Measurements from ENCODE around the gene HDLBP.

The HDLBP gene

DNA sequence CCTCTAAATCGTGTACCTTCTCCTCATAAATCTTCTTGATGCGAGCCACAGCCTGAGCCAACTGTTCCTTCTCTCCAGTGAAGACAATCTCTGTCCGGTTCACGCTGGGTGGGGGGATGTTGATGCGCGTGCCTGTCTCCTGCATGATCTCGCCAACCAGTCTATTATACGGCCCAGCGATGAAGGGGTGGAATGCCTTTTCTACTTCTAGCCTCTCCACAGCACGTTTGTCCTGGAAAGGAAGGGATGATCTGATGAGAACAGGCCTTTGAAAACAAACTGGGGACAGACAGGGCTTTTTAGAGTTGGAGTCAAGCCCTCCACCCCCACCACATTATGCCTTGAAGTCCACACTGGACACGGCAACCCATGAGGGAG lies 59.3 kb downstream of the HDLBP start:
- DNase-seq (ENCODE audit: low read depth, low spot score): no peak

DNA sequence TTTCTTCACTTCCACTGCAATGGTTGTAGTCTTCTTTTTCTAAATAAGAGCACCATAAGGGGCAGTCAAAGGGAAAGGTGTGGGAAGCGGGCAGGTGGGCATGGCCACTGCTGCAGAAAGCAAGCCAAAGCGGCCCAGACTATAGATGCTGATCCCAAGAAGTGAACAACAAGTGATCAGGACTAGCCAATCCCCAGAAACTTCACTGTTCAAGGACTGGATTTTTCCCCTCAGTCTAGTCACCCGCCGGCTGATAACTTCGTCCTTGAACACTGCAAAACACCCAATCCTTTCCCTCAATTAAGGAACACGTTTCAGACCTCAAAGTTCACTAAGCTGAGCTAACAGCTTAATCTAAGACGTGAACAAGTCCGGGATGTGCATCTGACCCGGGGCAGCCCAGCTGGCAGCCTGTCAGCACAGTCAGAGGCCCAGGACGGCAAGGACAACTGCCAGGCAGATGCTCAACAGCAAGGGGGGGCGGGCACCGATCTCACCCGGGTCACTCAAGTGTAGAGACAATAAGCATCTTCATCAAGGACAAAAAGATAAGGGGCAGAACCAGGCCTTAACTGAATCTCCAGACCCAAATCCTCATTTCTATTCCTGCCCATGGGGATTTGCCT lies 59.8 kb downstream of the HDLBP start:
- DNase-seq (ENCODE audit: low read depth, low spot score): no peak

DNA sequence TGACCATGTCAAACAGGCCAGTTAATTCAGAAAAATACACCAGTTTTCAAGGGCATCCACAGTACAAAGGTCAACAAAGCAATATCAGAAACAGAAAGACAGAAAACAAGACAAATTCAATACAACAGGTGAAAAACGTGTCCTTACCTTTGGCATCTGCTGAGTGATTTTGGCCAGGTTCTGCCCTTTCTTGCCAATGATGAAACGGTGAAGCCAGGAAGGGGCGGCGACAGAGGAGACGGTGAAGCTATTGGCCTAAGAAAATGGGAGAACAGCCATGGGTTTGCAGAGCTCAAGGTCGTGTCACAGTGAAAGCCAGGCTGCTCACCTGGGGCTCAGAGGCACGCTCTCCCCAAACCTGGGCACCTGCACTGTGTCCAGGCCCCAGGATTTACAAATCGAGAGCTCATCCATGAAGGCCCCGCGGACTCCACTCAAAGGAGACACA lies 60.5 kb downstream of the HDLBP start:
- no peak for DNase-seq (ENCODE audit: low read depth, low spot score)

DNA sequence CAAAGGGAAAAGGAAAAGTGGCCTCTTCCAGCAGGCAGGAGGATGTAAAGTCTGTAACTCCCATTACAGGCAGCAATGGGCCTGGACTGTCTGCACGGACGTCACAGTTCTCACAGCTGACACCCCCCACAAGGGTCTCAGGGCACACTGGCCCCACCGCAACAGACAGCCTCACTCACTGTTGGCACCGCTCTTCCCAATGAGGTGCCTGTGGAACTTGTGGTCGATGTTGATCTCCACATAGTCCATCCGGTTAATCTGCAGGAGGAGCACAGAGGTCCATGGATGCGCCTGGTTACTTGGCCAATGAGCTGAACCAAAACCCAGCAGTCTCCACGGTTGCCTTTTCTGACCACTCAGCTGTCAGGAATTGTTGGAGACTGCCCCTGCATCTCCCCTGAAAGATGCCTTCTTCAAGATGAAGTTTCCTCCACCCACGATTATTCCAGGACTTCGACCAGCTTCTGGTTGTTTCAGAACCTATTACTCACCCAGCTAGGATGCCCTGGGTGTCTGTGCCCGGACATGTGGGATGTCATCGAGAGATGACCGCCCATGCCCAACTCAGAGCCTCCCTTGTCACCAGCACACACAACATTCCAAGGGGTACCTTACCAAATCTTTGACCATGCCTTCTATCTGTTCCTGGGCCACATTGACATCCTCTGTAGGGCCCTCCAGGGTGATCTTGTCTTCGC lies 62.5 kb downstream of the HDLBP start:
- no peak for DNase-seq (ENCODE audit: low read depth, low spot score)

DNA sequence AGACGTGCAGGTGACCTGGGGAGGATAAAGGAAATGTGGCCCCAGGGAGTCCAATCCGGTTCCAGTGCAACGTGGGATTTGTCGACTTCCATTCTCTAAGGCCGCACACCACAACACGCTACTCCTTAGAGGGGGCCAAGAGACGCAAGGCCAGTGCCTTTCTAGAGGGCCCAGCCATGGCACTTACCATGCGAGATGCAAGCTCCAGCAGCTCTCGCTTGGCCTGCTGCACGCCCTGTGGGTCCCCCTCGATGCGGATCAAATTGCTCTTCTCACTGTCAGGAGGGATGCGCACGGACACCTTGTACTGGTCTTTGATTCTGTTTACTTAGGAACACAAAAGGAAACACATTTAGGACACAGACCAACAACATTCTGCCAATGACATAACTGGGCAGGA lies 65.8 kb downstream of the HDLBP start:
- no peak for DNase-seq (ENCODE audit: low read depth, low spot score)

DNA sequence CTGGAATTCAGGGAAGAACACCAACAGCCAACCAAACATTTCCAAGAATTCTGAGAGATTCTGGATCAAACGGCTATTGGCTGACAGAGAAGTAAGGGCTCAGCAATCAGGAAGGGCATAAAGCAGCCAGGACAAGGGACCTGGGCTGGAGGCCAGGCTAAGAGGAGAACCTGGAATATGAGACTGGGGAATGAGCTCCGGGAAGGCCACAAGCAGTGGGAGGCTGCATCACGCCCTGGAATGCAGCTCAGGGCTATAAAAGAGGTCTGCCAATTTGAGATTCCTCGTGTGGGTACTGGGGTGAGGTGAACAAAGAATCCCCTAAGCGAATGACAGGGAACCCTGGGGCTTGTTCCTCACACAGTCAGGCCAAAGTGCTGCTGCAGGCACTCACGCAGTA lies 66.6 kb downstream of the HDLBP start:
- no peak for DNase-seq (ENCODE audit: low read depth, low spot score)

DNA sequence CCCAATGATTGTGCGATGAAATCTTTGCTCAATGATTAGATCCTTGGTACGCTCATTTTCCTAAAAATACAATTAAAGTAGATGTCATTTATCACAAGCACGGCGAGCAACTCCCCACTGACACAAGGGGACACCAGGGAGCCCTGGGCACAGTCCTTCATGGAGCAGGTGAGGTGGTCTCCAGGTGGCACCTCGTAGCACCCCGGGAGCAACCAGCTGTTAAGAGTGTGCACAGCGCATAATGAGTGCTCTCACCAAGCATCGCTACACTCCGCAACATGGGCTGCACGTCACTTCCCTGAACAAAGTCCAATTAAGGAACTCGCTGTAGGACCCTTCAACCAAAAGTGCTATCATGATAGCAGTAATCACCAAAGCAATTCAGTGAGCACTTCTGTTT lies 67.2 kb downstream of the HDLBP start:
- DNase-seq (ENCODE audit: low read depth, low spot score): no peak

DNA sequence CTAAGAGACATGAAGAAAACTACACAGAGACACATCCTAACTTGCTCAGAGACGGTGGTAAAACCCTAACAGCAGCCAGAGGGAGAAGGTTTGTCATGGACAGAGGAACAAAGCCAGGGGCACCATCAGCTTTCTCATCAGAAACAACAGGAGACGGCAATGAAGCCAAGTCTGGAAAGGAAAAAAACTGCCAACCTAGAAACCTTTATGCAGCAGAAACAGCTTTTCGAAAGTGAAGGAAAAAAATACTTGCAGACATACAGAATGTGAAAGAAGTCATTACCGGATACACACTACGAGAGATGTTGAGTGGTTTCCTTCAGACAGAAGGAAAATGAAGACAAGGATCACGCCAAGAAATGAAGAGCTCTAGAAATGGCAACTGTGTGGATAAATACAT lies 71.1 kb downstream of the HDLBP start:
- no peak for DNase-seq (ENCODE audit: low read depth, low spot score)

DNA sequence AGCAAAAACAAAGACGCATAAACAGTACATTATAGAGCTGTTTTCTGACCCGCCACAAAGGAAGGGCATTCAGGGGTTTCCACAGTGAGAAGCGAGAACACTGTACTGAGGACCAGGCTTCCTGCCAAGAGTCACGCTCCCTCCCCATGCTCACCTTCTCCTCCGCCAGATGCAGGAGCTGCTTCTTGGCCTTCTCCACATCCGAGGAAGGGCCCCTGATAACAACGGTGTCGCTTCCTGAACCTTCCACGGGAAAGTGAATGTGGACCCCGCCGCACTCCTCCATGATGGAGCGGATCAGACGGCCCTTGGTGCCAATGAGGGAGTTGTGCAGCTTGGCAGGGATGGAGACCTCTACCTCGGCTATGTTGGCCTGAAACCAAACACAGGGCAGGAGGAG lies 73.2 kb downstream of the HDLBP start:
- no peak for DNase-seq (ENCODE audit: low read depth, low spot score)

DNA sequence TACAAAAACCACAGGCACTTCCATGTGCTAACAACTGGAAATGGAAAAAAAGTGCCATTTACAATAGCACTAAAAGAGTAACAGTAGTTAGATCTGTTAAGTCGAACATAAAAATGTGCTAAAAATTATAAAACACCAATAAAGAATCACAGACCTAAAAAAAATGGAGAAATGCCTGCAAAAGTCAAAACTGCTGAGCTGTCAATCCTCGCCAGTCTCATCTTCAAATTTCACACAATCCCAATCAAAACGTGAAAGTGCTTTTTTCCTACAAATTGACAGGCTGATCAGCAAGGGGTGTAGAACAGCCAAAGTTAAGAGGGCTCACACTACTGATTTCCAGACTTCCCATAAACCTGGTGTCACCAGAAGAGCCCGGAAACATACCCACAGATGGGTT lies 73.8 kb downstream of the HDLBP start:
- no peak for DNase-seq (ENCODE audit: low read depth, low spot score)

DNA sequence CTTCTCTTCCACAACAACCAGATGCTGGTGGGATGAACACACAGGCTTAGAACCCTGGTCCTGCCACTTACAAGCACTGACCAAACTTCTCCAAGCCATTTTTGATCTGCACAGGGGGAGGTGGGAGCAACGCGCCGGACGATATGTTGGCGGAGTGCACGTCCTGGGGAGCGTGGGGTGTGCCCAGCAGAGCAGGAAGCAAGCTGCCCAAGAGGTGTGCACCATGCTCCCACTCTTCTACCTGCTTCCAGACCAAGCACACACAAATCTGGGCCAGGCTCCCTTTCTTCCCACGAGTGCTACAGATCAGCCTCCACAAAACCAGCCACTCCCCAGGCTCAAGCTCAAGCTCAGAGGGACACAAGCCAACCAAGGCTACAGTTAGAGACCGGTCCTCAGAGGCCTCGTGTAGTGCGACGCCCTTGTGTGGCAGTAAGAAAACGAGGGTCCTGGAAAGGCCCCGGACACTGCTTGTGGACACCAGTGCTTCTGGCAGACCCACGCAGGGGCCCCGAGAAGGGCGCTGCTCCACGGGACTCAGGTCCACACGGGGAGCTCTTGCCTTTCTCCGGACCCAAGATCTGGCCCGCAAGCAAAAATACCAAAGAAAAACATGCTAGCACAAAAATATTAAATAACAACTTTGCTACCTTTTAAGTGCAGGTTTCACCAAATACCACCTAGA lies 75.0 kb downstream of the HDLBP start:
- DNase-seq (ENCODE audit: low read depth, low spot score): no peak

DNA sequence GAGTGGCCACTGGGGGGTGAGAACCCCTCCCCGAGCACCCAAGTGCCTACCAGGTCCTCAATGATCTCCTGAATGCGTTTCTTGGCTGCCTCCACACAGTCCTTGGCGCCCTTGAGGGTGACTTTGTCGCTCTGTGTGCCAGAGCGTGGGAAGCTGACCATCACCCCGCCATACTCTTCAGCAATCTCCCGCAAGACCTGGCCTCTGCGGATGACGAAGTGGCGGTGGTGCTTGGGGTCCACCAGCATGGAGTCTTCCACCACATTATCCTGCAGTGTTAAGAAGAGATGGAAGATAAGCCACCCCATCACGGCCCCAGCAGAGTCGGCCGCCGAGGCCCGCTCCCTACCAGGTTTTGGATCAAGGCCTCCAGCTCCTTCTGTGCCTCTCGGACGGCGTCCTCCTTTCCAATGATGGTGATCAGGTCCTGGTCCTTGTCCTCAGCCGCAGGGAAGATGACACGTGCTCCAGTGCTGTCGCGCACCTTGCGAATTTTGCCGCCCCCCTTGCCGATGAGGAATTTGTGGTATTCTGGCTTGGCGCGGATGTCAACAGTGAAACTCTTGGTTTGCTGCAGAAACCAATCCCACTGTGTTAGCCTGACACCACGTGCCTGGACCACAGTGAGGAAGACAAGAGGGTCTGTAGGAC lies 75.8 kb downstream of the HDLBP start:
- no peak for DNase-seq (ENCODE audit: low read depth, low spot score)

DNA sequence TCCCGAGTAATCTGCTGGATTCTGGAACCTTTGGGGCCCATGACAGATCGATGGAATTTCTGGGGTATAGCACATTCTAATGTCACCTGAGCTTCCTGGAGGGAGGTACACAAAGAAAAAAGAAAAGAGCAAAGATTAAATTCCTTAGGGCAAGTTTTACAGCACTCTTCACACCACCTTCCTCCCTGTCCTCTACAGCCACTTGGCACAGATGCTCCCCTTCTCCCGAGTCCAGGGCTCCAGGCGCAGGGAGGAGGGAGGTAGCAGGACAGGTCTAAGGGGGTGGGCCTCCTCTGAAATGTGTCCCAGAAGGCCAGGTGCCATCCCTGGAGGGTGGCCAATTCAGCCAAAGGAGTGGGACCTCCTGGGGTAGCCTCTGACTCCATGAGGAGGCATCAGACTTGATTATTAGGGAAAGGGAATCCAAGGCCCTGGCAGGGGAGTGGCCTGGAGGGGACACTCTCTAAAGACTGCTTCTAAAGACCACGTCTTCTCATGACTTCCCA lies 76.7 kb downstream of the HDLBP start:
- DNase-seq (ENCODE audit: low read depth, low spot score): no peak

DNA sequence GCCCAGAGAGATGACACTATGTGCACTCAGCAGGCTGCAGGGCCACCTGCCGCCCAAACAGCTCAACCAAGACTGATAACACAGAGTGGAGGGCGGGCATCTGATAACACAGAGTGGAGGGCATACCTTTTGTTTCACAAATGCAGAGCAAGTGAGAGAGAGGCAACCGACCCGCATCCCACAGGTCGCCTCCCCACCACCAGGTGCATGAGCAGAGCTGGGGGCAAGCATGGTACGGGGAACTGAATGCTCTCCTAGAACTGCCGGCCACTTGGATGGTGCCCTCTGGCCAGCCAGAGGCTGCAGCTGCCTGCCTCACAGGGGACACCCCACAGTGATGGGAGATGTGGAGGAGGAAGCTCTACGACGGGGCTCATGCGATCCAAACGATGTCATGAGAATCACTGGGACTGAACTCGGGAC lies 77.5 kb downstream of the HDLBP start:
- DNase-seq (ENCODE audit: low read depth, low spot score): no peak

DNA sequence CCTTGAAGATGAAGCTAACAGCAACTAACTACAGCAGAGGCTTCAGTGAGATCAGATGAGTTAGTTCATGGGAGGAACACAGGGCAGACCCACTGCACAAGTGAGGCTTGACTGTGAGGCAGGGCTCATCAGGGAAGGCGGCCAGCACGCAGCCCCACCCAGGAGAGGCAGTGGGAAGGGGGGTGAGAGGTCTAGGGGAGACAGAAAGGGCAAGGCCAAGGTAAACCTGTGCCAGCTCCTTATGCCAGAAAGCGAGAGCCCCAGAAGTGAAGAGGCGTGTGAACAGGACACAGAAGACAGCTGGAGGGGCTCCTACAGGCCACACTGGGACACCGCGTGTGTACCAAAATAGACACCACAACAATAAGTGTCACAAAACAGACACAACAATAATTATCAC lies 78.4 kb downstream of the HDLBP start:
- no peak for DNase-seq (ENCODE audit: low read depth, low spot score)

DNA sequence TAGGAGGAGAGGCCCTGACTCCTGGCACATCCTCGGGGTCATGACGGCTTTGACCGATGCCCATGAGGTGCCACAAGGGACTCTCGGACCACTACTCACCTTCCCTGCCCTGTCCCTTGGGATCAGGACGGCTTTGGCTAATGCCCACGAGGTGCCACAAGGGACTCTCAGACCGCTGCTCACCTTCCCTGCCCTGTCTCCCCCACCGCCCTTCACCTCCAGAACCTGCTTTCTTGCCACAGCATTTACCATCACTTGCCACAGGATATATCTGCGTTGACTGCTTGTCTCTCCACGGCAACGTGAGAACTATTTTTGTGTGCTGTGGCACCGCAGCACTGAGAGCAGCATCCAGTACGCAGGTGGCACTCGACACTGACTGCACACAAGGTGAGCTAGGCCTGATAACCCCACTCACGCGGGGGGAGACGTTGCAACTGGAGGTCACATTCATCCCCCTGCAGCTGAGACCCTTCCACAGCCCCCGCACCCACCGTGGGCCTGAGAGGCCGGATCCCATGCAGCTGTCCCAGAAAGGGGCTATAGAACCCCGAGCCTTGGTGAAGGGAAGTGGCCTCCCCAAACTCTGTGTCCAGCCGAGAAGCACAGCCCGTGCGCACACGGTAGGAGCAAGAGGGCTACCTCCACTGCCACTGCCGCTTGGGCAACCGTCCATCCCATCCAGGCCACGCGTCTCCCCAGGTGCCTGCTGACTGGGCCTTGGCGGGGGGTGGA lies 79.4 kb downstream of the HDLBP start:
- DNase-seq (ENCODE audit: low read depth, low spot score): no peak

DNA sequence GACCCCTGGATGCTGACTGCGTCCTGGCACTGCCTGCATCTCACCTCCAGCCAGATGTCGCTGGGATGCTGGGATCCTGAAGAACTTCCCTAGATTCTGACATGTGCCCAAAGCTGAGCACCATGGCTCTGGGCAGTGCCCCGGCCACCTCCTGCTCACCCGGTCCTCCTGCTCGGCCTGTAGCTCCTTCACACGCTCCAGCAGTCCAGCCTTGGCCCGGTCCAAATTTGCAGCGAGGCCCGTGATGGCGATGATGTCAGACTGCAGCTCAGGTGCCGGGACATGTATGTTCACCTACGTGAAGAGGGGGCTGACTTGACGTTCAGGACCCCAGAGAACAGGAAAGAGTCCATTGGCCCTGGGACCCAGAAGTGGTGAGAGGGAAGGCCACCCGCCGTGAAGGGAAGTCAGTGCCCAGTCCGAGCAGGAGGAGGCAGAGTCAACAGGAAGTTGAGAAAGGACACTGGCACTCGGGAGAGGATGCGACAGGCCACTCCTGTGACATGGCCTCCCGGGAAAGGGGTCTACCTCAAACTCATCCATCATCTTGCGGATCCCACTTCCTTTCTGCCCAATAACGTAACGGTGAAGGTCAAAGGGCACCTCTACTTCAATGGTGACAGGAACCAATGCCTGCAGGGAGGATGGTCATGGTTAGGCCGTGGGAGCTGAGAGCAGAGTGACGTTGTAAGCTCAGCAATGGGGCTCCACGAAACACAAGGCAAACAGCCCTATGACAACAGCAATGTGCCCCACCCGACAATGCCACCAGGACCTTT lies 80.3 kb downstream of the HDLBP start:
- DNase-seq (ENCODE audit: low read depth, low spot score): no peak

DNA sequence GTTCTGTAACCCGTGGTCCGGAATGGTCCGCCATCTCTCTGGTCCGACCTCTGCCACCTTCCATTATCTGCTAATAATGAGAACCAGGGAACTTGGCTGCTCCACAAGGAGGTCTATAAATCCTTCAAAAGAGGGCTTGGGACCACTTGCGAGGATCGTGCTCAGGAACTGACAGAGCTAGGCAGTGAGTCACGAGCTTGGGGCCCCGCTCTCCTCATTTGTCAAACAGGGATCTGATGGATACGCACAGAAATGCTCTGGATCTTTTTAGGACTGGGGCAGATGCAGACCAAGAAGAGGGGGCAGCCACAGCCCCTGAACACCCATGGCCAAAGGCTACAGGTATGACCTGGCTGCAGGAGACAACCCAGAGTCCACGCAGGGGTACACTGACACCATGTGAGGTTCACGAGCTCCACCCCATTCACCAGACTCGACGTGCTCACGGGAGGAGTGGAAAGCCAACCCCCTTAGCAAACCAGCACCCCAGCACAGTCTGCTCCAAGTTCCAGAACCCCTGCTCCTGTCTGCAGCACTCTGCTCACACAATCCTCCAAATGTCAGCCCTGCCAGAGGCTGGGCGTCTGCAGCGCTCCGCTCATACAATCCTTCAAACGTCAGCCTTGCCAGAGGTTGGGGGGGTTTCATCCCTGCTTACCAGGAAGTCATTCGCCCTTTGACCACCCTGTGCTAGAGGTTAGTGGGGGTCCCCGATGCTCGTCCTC lies 81.2 kb downstream of the HDLBP start:
- no peak for DNase-seq (ENCODE audit: low read depth, low spot score)

DNA sequence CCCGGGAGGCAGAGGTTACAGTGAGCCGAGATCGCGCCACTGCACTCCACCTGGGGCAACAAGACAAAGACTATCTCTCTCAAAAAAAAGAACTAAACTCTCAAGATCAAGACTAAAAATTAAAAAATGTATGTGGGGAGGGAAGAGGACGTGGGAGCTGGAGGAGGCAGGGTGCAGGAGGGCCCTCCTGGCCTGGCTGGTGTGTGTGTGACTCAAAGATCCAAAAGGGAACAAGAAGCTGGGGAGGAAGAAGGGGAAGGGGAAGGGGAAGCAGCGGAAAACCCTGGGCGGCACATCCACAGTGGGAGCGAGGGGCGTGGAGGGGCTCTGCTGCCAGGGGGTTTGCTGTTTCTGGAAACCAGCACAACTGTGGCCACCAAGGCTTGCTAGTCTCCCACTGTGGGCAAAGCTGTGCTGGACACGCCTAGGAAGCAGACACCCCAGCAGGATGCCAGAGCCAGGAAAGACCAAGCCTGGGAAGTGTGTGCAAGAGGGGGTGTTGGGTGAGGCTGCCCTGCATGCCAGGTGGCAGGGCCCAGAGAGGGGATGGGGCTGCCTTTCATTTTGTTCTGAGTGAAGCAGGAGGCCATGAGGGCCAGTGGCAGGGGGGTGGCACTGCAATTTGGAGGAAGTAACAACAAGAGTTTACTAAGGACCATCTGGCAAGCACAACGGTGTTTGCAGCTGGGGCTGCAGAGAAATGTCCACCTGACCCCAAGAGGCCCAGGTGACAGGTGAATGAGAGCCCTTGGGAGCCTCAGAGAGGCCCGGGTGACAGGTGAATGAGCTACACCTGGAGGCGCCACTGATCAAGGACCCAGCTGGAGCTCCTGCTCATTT lies 82.5 kb downstream of the HDLBP start:
- DNase-seq (ENCODE audit: low read depth, low spot score): no peak
